Stimulated activated naive CD4-positive, alpha-beta T cell (primary cell): ENCODE results near the gene CSPG5.
A peak's percentile ranks its signal among the peaks of the same experiment; 100 is the strongest.

Experiments
- DNase-seq, 6 experiments: peaks; one replicate each; lab custom pipeline; 2025; lab: John Stamatoyannopoulos, UW

Gene CSPG5

DNA sequence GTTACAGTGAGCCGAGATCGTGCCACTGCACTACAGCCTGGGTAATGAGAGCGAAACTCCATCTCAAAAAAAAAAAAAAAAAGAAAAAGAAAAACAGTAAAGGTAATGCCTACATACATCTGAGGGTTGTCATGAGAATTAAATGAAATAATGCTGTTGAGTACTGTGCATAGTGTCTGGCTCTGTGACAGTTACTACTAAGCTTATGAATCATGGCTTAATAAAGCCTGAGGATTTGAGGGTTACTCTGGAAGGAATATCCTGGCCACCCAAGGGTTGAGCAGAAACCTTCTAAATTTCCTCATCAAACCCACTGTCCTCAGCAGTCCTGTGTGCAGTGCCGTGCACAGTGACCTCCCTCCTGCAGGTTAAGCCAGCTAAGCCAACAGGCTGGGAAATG lies 38.4 kb downstream of the CSPG5 start:
- DNase-seq: no peak

DNA sequence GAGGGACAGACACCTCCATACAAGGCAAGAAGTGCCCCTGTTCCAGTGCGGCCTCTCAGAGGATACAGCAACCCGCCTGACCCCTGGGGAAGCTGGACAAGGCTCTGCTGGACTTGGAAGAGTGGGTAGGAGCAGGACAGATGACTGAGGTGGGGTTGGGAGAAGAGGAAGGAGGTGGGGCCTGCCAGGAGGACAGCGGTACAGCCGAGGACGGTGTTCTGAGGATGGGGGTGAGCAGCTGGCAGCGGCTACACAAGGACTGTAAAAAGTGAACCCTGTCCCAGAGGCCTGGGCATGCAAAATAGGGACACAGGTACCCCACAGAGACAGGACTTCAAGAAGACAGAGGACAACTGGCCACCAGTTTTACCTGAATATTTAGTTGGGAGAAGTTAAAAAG lies 41.7 kb downstream of the CSPG5 start:
- DNase-seq: no peak

DNA sequence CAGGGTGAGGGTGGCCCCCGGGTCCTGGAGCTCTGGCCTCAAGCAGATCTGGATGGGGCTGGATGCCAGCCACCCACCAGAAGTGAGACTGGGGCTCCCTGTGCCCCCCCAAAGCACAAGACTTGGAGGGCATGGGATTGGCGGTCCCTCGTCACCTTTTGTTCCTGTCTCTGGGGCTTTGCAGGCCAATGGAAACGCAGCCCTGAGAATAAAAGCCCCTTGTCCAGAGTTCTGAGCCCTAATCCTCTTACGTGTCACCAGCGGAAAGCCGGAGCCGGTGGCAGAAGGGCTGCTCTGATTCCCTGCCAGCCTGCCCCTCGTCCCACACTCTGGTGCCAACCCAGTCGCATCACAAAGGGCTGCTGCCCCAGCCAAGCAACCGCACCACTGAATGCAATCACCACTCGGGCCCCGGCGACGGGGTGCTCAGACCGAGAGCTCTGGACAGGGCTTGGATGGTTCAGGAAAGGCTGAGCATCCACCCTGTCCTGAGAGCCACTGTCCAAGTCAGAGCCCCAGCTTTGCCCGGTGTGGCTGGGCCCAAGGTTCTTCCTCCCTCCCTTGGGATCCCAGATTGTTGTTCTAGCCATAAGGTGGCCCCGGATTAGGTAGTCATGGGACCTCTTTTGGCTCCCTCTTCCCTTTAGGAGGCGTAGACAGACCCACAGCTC lies 42.3 kb downstream of the CSPG5 start:
- no peak for DNase-seq

DNA sequence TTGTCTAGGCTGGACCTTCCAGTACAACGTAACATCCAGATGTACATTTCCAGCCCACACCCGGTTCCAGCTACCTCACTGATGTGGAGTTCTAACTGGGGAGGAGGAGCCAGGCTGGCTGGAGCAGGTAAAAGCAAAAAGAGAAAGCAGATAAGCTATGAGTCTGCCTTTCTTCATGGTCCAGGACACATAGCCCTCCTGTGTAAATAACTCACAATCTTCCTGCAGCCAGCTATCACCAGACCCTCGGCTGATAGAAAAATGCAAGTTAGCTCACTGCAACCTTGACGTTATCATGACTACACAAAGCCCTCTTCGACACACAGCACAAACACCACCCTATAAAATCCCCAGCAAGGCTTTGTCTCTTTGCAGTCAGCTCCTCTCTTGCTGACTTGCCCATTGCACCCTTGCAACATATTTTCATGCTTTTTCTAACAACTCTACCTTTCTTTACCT lies 44.6 kb downstream of the CSPG5 start:
- no peak for DNase-seq

GRCh38 chr3:47533481-47533880 lies 45.2 kb downstream of the CSPG5 start:
- no peak for DNase-seq

- no peak for DNase-seq
Observed at GRCh38 chr3:47527952-47528725, 50.5 kb downstream of the CSPG5 start.

- no peak for DNase-seq
Observed at GRCh38 chr3:47525617-47526016, 53.0 kb downstream of the CSPG5 start.

DNA sequence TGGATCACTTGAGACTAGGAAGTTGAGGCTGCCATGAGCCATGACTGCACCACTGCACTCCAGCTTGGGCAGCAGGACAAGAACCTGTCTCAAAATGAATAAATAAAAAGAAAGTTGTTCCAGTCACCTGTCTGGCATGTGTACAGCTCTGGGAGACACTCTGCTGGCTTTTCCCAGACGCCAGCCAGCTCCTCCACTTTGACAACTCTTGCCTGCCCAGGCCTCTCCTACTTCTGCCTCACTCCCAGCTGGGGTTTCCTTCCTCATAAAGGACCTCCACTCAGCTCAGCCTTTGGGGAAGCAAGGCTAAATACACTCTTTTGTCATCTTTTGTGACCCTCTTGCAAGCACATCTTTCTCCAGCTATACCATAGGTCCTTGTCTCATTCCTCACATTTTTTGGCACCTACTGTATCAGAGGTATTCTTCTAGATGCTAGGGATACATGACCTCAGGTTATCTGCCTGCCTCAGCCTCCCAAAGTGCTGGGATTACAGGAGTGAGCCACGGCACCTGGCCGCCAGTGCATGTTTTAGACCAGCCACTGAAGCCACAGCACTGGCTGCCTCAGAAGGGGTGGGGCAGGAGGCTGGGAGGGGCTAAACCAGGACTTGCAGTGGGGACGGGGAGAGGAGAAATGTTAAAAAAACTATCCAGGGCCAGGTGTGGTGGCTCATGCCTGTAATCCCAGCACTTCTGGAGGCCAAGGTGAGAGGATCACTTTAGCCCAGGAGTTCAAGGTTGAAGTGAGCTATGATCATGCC lies 55.2 kb downstream of the CSPG5 start:
- no peak for DNase-seq

- peak in 5 of 6 experiments; percentile 40 to 71 (median 56) for DNase-seq
Observed at GRCh38 chr3:47522082-47522987, 56.3 kb downstream of the CSPG5 start.

DNA sequence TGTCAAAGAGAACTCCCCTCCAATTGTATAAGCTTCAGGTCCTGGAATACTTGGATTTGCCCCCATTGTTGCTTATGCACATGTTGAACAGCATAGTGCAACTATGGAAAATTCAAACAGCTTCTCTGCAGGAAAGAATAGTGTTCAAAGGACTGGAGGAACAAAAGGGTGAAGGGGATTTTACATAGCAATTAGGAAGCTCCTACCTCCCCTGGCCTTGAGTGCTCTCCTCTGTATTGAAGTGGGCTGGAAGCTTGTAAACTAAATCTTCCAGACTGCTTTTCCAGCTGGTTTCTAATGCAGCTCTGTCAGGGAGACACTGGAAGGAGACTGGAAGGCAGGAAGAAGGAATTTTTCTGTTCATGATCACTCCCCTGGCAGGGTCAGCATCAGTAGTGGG lies 57.9 kb downstream of the CSPG5 start:
- no peak for DNase-seq

GRCh38 chr3:47517937-47518336 lies 60.7 kb downstream of the CSPG5 start:
- no peak for DNase-seq

DNA sequence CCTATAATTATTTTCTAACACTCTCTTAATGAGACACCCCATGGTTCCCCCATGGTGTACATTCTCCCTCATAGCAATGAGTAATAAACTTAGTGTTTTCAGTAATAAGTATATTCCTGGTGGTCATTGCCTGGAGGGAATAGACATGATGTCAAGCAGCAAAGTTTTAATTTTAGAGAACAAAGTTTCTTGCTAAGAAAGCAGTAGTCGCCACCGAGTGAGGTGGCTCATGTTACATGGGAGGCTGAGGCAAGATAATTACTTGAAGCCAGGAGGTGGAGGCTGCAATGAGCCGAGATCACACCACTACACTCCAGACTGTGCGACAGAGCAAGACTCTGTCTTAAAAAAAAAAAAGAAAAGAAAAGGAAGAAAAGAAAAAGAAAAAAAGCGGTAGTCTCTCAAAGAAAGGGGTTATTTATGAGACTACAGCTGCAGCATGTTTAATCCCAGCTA lies 62.8 kb downstream of the CSPG5 start:
- DNase-seq: no peak

DNA sequence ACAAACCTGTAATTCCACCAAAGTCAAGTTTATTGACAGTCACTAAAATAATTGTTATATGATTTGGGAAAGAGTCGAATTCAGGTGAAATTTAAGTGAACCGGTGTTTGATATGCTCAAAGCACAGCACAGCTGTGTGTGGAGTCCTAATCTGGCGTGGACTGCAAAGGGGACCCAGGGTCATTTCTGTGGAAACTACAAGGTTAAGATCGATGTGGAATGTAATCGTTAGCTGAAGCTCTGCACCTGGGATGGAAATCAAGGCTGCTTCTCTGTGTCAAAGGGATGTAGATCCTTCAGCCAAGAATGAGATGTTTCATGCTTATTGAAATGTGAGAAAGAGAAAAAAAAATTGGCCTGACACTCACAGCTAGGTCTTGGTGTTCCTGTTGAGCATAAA lies 63.6 kb downstream of the CSPG5 start:
- no peak for DNase-seq

GRCh38 chr3:47513125-47513929 lies 65.3 kb downstream of the CSPG5 start, which contains the start of gene ELP6:
Gene ELP6 (minus strand): TSS chr3:47513712. CDS start chr3:47513590, 122 bp downstream.
- DNase-seq: peak; percentile 95 to 100 (median 98)

DNA sequence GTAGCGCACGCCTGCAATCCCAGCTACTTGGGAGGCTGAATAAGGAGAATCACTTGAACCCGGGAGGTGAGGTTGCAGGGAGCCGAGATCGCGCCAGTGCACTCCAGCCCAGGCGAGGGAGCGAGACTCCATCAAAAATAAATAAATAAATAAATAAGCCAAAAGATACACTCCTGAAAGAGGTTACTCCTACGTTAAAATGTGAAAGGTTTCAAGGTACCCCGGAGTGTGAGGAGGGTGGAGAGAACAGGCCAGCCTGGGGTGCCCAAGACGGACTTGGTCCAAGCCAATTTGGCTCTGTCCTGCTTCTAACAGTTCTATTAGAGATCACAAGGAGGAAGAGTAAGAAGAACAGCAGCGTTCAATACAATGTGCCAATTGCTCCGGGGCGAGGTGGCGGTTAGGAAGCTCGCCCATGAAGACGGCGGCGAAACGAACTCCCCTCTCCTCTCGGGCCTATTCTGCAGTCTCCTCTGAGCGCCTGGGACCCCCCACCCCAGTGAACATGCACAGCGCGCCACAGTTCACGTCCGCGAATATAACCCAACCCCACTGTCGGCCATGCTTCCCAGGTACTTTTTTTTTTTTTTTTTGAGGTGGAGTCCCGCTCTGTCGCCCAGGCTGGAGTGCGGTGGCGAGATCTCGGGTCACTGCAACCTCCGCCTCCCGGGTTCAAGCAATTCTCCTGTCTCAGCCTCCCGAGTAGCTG lies 66.1 kb downstream of the CSPG5 start:
- peak in 4 of 6 experiments; percentile 25 to 48 (median 34) for DNase-seq
